NCI-H345 (cell line): Measurements from ENCODE around the gene SYVN1.

Experiments used
- DNase-seq: peaks from one replicate; lab custom pipeline; 2025; lab: John Stamatoyannopoulos, UW

SYVN1 gene

DNA sequence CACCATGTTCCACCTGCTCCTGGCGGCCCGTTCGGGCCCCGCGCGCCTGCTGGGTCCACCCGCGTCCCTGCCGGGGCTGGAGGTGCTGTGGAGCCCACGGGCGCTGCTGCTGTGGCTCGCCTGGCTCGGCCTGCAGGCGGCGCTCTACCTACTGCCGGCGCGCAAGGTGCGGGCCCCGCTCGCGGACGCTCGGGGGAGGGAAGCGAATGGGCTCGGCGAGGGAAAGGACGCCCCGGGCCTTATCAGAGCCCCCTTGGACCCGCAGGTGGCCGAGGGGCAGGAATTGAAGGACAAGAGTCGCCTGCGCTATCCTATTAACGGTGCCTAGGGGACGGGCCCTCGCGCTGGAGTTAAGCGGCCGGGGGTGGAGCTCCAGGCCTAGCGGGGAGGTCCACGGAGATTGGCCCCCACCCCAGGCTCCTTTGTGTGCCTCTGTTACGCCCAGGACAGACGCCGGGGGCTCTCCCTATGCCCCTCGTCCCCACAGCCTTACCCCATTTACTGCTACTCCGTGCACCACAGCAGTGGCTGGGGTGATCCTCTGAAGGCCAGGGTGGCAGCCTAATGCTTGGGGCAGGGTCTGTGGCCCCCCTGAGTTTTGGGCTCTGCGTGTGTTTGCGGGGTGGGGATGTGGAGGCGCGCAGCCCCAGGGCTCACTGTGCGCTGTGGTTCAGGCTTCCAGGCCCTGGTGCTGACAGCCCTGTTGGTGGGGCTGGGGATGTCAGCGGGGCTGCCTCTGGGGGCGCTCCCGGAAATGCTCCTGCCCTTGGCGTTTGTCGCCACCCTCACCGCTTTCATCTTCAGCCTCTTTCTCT, 21.6 kb downstream of the SYVN1 start:
- DNase-seq, result peak; percentile 67

GRCh38 chr11:65111744-65112545, 22.4 kb downstream of the SYVN1 start, which contains the start of gene TM7SF2:
TSS of gene TM7SF2 (plus strand) at chr11:65111872. CDS start at chr11:65112016, 144 bp downstream.
- DNase-seq, result peak; percentile 98

DNA sequence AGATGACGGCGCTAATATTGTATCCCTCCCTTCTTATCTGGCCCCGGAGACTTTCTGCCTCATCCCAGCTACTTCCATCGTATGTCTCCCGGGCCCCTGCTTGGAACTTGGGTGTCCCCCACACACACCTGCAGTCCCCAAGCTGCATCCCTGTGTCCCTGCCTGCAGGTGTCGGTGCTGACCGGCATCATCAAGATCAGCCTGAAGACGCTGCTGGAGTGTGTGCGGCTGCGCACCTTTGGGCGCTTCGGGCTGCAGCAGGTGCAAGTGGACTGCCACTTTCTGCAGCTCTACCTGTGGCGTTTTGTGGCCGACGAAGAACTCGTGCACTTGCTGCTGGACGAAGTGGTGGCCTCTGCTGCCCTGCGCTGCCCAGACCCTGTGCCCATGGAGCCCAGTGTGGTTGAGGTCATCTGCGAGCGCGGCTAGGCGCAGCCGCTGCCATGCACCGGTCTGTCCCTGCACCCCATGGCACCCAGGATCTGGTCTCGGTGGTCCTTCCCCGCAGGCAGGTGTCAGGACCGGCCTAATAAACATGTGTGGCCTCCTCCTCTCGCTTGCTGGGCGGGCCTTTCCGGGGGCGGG, 23.1 kb downstream of the SYVN1 start:
- DNase-seq, result no peak

GRCh38 chr11:65110354-65110861, 23.9 kb downstream of the SYVN1 start:
- peak; percentile 81 for DNase-seq

GRCh38 chr11:65109231-65110198, 24.8 kb downstream of the SYVN1 start:
- no peak for DNase-seq

DNA sequence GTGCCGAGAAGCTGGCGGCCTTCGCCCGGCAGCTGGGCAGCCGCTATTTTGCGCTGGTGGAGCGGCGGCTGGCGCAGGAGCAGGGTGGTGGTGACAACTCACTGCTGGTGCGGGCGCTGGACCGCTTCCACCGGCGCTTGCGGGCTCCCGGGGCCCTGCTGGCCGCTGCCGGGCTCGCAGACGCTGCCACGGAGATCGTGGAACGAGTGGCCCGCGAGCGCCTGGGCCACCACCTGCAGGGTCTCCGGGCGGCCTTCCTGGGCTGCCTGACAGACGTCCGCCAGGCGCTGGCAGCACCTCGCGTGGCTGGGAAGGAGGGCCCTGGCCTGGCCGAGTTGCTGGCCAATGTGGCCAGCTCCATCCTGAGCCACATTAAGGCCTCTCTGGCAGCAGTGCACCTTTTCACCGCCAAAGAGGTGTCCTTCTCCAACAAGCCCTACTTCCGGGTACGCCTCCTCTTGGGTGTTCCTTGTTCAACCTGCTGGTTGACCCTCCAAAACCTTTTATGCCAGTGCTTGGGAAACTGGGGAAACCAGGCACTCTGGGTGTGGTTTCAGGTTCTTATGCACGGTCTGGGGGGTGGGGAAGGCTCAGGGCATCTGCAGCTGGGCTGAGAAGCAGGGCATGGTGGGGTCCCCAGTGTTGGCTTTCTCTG, 25.7 kb downstream of the SYVN1 start:
- no peak for DNase-seq

GRCh38 chr11:65107751-65108468, 26.4 kb downstream of the SYVN1 start:
- DNase-seq, result no peak

GRCh38 chr11:65107078-65107477, 27.2 kb downstream of the SYVN1 start:
- no peak for DNase-seq

DNA sequence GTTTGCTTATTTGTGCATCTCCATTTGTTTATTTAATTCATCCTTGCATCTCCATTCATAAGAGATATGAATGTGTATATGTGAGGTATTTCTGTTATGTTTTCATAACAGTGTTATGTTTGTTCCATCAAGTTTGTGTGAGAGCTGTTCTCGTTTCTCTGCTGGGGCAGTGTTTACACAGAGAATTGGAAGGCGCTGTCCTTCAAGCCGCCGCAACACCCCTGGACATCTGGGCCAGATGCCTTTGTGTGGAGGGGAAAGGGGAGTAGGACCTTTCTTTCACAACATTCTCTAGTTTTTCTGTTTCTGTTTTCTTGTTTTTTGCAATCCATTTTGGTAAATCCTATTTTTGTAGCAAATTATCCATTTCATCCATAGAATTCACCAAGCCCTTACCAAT, 29.7 kb downstream of the SYVN1 start:
- no peak for DNase-seq

- DNase-seq, result no peak
These were observed 30.8 kb downstream of the SYVN1 start for GRCh38 chr11:65103476-65103875.

DNA sequence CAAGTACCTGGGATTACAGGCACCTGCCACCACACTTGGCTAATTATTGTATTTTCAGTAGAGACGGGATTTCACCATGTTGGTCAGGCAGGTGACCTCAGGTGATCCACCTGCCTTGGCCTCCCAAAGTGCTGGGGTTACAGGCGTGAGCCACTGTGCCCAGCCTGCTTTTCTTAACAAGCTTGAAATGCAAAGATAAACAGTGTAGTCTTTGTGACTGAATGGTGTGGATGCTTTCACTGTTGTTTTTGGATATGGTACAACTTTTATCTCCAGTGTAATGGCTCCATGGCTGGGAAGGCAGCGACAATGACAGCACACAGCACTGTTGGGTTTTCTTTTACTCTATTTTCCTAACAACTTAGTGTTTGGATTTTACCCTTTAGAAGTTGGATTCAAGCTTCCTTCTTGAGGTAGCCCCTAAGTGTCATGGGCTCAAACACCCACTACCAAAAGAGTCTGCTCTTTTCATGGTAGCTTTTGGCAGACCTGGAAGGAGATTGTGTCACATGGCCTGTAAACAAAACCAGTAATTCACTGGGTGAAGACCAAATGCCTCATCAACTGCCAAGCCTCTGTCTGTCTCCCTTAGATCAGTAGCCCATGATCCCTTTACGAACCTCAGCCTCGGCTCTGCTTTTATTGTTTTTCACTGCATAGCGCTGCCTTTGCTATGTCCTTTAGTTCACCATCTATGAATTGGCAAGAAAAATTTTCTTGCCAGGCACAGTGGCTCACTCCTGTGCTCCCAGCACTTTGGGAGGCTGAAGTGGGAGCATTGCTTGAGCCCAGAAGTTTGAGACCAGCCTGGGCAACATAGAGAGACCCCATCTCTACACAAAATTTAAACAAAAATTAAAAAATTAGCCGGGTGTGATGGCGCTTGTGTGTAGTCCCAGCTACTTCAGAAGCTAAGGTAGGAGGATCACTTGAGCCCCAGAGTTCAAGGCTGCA, 31.9 kb downstream of the SYVN1 start:
- DNase-seq, result no peak

GRCh38 chr11:65100674-65101350, 33.5 kb downstream of the SYVN1 start:
- DNase-seq, result no peak

- DNase-seq, result no peak
These were observed 37.4 kb downstream of the SYVN1 start for GRCh38 chr11:65096926-65097325.

GRCh38 chr11:65095974-65096806, 38.1 kb downstream of the SYVN1 start, which contains the start of gene VPS51:
TSS of gene VPS51 (plus strand) at chr11:65096214. CDS start at chr11:65096251, 37 bp downstream.
- DNase-seq, result peak; percentile 92

GRCh38 chr11:65095427-65095826, 38.9 kb downstream of the SYVN1 start:
- no peak for DNase-seq

DNA sequence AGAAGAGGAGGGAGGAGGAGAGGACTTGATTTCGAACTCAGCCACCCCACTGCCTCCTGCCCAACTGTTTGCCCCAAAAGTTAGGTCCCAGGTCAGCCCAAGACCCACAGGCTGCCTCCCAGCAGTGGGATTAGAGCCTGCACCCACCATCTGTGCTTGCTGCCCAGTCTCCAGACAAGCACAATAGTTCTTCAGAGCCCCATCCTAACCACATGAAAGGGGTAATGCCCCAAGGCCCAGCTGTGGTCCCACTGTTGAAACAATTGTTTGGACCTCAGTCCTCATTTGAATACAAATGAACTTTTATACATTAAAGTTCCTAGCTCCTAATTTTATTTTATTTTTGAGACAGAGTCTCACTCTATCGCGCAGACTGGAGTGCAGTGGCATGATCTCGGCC, 43.7 kb downstream of the SYVN1 start:
- no peak for DNase-seq

GRCh38 chr11:65089621-65090020, 44.7 kb downstream of the SYVN1 start:
- DNase-seq, result no peak
